Measurements from ENCODE around the gene ZNF738. TPM values are rescaled to one million over a fixed set of nuclear protein-coding genes. Genes with fewer than 3 reads are reported as not detected.

Gene ZNF738
- total and polyA plus RNA-seq, 2 donors (not counting 1 experiment from before 2014, with no cell fraction given) = 3.8 to 4.9 TPM

GRCh38 chr19:21352830-21353229 lies 6.0 kb upstream of the ZNF738 start:
- Histone ChIP-seq H3K4me3 (replicated peaks in 1 of 4; ENCODE audit: control extremely low read depth in 1 of 4, insufficient read depth in 1 of 4, low read depth in 3 of 4, low read length in 4 of 4) (no peak overlapping the region), H3K4me2 (ENCODE audit: extremely low read depth, insufficient read depth, low read length) (no peak overlapping the region), H3K27ac (ENCODE audit: insufficient read depth, low read length) (no peak overlapping the region), H4K20me1 (ENCODE audit: control insufficient read depth, extremely low read depth, insufficient read depth, low read length) (no peaks in the 10 kb centered on the region), H3K36me3 (ENCODE audit: control insufficient read depth, insufficient read depth, low read length) (no peaks in the 10 kb centered on the region), H3K9ac (ENCODE audit: insufficient read depth, low read length) (no peak overlapping the region), H3K9me3 (ENCODE audit: control insufficient read depth, insufficient read depth, low read depth, low read length) (no peaks in the 10 kb centered on the region), H2AFZ (ENCODE audit: low read length) (no peak overlapping the region), H3K79me2 (ENCODE audit: control insufficient read depth, insufficient read depth, low read length) (no peaks in the 10 kb centered on the region), H3K27me3 (ENCODE audit: control insufficient read depth, insufficient read depth, low read length) (no peaks in the 10 kb centered on the region), H3K4me1 (ENCODE audit: control insufficient read depth, extremely low read depth, insufficient read depth, low read length) (no peaks in the 10 kb centered on the region)
- TF ChIP-seq CTCF (conservative IDR thresholded peaks at IDR 0.05 in 1 of 2, IDR thresholded peaks at IDR 0.05 in 1 of 2; ENCODE audit: low read depth in 1 of 2, low read length in 2 of 2) (no peak), EZH2 (IDR thresholded peaks at IDR 0.05; ENCODE audit: low read length, missing control alignments) (no peak)
- DNase-seq (ENCODE audit: low read depth in 2 of 2) = no peak

GRCh38 chr19:21362291-21362690 lies 3.5 kb downstream of the ZNF738 start:
- Histone ChIP-seq H3K9ac (ENCODE audit: insufficient read depth, low read length) (no peak overlapping the region), H2AFZ (ENCODE audit: low read length) (no peak overlapping the region), H3K36me3 (ENCODE audit: control insufficient read depth, insufficient read depth, low read length) (no peaks in the 10 kb centered on the region), H3K9me3 (ENCODE audit: control insufficient read depth, insufficient read depth, low read depth, low read length) (no peaks in the 10 kb centered on the region), H3K4me2 (ENCODE audit: extremely low read depth, insufficient read depth, low read length) (no peak overlapping the region), H4K20me1 (ENCODE audit: control insufficient read depth, extremely low read depth, insufficient read depth, low read length) (no peaks in the 10 kb centered on the region), H3K27me3 (ENCODE audit: control insufficient read depth, insufficient read depth, low read length) (no peaks in the 10 kb centered on the region), H3K4me1 (ENCODE audit: control insufficient read depth, extremely low read depth, insufficient read depth, low read length) (no peaks in the 10 kb centered on the region), H3K79me2 (ENCODE audit: control insufficient read depth, insufficient read depth, low read length) (peaks cover 4% of the 10 kb centered on the region), H3K4me3 (replicated peaks in 1 of 4; ENCODE audit: control extremely low read depth in 1 of 4, insufficient read depth in 1 of 4, low read depth in 3 of 4, low read length in 4 of 4) (no peak overlapping the region), H3K27ac (ENCODE audit: insufficient read depth, low read length) (no peak overlapping the region)
- DNase-seq (ENCODE audit: low read depth in 2 of 2) = no peak
- TF ChIP-seq CTCF (conservative IDR thresholded peaks at IDR 0.05 in 1 of 2, IDR thresholded peaks at IDR 0.05 in 1 of 2; ENCODE audit: low read depth in 1 of 2, low read length in 2 of 2) (no peak), EZH2 (IDR thresholded peaks at IDR 0.05; ENCODE audit: low read length, missing control alignments) (no peak)

- Histone ChIP-seq H3K36me3 (ENCODE audit: control insufficient read depth, insufficient read depth, low read length) (no peaks in the 10 kb centered on the region), H3K4me2 (ENCODE audit: extremely low read depth, insufficient read depth, low read length) (no peak overlapping the region), H3K27me3 (ENCODE audit: control insufficient read depth, insufficient read depth, low read length) (no peaks in the 10 kb centered on the region), H3K79me2 (ENCODE audit: control insufficient read depth, insufficient read depth, low read length) (no peaks in the 10 kb centered on the region), H2AFZ (ENCODE audit: low read length) (no peak overlapping the region), H3K9ac (ENCODE audit: insufficient read depth, low read length) (no peak overlapping the region), H4K20me1 (ENCODE audit: control insufficient read depth, extremely low read depth, insufficient read depth, low read length) (no peaks in the 10 kb centered on the region), H3K4me3 (replicated peaks in 1 of 4; ENCODE audit: control extremely low read depth in 1 of 4, insufficient read depth in 1 of 4, low read depth in 3 of 4, low read length in 4 of 4) (no peak overlapping the region), H3K9me3 (ENCODE audit: control insufficient read depth, insufficient read depth, low read depth, low read length) (no peaks in the 10 kb centered on the region), H3K4me1 (ENCODE audit: control insufficient read depth, extremely low read depth, insufficient read depth, low read length) (no peaks in the 10 kb centered on the region), H3K27ac (ENCODE audit: insufficient read depth, low read length) (no peak overlapping the region)
- no peak for DNase-seq (ENCODE audit: low read depth in 2 of 2)
- no peak for TF ChIP-seq EZH2 (IDR thresholded peaks at IDR 0.05; ENCODE audit: low read length, missing control alignments)
- no peak for TF ChIP-seq CTCF (conservative IDR thresholded peaks at IDR 0.05 in 1 of 2, IDR thresholded peaks at IDR 0.05 in 1 of 2; ENCODE audit: low read depth in 1 of 2, low read length in 2 of 2)
Measured at GRCh38 chr19:21383980-21384582, 25.3 kb downstream of the ZNF738 start.

Measured in fibroblast of lung (primary cell).